ENCODE results near the gene LRMDA.

LRMDA gene

DNA sequence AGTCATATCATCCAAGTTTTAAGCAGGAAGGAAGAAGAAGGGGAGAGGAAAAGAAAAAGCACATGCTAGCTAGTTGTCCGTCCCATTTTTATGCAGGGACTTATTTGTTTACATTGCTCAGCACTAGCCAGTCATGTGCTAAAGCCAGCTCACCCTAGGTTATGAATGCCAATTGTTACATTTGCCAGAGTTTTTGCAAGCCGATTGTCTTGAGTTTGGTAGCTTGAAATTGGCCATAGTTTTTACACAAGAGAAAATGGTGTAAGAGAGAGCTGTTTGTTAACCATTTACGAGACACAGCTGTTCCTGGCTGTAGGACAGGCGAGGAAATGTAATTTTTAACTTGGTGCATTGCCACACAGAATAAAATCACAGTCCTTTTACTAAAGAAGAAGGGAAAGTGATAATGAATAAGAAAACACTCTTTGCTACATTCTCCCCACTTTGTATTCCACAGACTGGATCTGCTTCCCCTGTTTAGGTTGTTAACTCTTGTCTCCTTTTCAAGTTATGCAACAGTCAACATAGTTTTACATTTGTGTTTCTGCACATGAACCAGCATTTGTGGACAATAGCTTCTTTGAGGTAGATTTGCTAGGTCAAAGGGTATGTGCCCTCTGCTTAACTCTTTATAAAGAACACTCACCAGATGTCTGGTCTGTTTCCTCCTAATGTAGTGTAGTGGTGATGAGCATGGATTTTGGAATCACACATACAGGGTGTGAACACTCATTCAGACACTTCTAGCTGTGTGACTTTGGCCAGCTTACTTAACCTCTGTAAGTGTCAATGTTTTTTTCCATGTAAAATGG, 357.2 kb downstream of the LRMDA start:
- Histone ChIP-seq H3K4me3 (peak overlapping the region in 1 of 2 donors; percentile 4), H3K9me3 (no peaks in the 10 kb centered on the region), H3K4me1 (peaks cover 0 to 22% (median 12%) of the 10 kb centered on the region in 4 donors), H3K36me3 (no peaks in the 10 kb centered on the region), H3K27me3 (no peaks in the 10 kb centered on the region), H3K27ac (peak overlapping the region; percentile 43 to 47)
- peak in 1 of 2 donors; percentile 64 for DNase-seq
- intact Hi-C loops (cut with DNase I; ENCODE audit: low total_unique reads), result no loop called here
- TF ChIP-seq, protein P1, sequence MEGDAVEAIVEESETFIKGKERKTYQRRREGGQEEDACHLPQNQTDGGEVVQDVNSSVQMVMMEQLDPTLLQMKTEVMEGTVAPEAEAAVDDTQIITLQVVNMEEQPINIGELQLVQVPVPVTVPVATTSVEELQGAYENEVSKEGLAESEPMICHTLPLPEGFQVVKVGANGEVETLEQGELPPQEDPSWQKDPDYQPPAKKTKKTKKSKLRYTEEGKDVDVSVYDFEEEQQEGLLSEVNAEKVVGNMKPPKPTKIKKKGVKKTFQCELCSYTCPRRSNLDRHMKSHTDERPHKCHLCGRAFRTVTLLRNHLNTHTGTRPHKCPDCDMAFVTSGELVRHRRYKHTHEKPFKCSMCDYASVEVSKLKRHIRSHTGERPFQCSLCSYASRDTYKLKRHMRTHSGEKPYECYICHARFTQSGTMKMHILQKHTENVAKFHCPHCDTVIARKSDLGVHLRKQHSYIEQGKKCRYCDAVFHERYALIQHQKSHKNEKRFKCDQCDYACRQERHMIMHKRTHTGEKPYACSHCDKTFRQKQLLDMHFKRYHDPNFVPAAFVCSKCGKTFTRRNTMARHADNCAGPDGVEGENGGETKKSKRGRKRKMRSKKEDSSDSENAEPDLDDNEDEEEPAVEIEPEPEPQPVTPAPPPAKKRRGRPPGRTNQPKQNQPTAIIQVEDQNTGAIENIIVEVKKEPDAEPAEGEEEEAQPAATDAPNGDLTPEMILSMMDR (IDR thresholded peaks at IDR 0.05), result no peak

DNA sequence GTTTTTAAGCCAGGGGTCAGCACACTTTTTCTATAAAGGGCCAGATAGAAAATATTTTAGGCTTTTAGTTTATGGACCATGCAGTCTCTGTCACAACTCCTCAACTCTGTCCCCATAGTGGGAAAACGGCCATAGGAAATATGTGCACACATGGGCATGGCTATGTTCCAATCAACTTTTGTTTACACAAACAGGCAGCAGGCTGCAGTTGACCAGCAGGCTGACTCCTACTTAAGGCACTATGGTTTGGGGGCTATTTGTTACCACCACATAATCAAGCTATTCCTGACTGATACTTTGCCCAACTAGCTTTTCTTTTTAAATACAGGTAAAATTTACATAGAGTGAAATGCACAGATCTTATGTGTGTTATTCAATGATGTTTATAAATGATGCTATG, 362.4 kb downstream of the LRMDA start:
- Histone ChIP-seq H3K27ac (no peak overlapping the region), H3K27me3 (no peaks in the 10 kb centered on the region), H3K4me1 (peaks cover 0 to 8% (median 4%) of the 10 kb centered on the region in 4 donors), H3K36me3 (no peaks in the 10 kb centered on the region), H3K4me3 (no peak overlapping the region), H3K9me3 (peaks cover 0 to 15% (median 0%) of the 10 kb centered on the region in 3 donors)
- intact Hi-C loops (cut with DNase I; ENCODE audit: low total_unique reads), result no loop called here
- TF ChIP-seq, protein P1 (IDR thresholded peaks at IDR 0.05), result no peak
- DNase-seq, result no peak

DNA sequence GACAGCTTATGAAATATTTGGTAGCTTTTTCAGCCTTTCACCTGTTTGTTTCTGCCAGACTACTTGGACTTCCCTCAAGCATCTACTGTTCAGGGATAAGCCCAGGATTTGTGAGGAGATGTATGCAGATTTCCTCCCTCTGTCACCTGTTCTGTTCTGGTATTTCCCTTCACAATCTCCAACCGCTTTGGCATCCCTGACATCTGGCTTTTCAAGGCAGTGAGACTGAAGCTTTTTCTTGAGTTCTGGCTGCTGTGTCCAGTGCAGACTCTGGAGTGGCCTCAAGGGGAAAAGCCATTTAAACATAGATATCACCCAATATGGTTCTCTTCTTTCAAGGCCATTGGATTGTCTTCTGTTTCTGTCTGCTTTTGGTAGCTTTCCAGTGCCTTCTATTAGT, 369.7 kb downstream of the LRMDA start:
- H3K9me3 ChIP-seq, result peaks cover 0 to 15% (median 0%) of the 10 kb centered on the region in 3 donors
- no peaks in the 10 kb centered on the region for H3K4me1 ChIP-seq
- H3K4me3 ChIP-seq, result no peak overlapping the region
- intact Hi-C loops (cut with DNase I; ENCODE audit: low total_unique reads), result no loop called here
- H3K27me3 ChIP-seq, result no peaks in the 10 kb centered on the region
- TF ChIP-seq, protein P1 (IDR thresholded peaks at IDR 0.05), result no peak
- no peak for DNase-seq
- H3K36me3 ChIP-seq, result no peaks in the 10 kb centered on the region
- no peak overlapping the region for H3K27ac ChIP-seq

DNA sequence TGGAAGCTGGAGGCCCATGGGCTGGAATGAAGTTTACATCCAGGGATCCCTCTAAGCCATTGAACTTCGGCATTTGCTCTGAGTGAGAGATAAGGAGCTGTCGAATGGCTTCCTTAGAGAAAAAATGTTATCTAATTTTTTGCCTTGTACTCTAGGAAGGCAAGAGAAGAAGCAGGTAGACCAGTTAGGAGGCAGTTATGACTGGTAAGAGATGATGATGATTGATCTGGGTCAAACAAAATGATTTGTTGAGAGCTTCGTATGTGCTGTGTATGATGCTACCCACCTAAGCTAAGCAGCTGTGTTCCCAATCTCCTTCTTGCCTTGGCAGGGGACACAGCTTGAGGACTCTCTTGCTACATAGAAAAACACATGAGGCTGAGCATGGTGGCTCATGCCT, 370.2 kb downstream of the LRMDA start:
- no peak overlapping the region for H3K4me3 ChIP-seq
- H3K9me3 ChIP-seq, result peaks cover 0 to 12% (median 0%) of the 10 kb centered on the region in 3 donors
- TF ChIP-seq, protein P1 (IDR thresholded peaks at IDR 0.05), result no peak
- no peak for DNase-seq
- intact Hi-C loops (cut with DNase I; ENCODE audit: low total_unique reads), result no loop called here
- no peaks in the 10 kb centered on the region for H3K4me1 ChIP-seq
- H3K27ac ChIP-seq, result no peak overlapping the region
- no peaks in the 10 kb centered on the region for H3K27me3 ChIP-seq
- H3K36me3 ChIP-seq, result no peaks in the 10 kb centered on the region

DNA sequence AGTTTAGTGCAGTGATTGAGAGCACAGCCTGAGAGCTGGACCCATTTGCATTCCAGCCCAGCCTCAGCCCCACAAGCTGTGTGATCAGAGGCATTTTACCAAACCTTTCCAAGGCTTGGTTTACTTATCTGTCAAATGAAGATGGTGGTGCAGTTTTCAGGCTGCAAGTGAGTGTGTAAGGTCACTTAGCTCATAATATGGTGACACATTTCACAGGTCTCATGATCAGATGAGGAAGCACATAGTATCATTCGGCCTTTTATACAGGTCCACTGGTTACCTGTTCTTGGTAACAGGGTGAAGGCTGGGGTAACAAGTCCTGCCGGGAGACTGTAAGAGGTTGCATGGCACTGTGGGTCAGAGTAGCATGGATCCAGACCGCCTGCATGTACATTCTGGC, 371.7 kb downstream of the LRMDA start:
- Histone ChIP-seq H3K27me3 (no peaks in the 10 kb centered on the region), H3K9me3 (no peaks in the 10 kb centered on the region), H3K4me1 (no peaks in the 10 kb centered on the region), H3K4me3 (no peak overlapping the region), H3K27ac (no peak overlapping the region), H3K36me3 (no peaks in the 10 kb centered on the region)
- TF ChIP-seq, protein P1 (IDR thresholded peaks at IDR 0.05), result no peak
- intact Hi-C loops (cut with DNase I; ENCODE audit: low total_unique reads), result no loop called here
- DNase-seq, result no peak

All from tibial artery (tissue), 4 donors.